Skeletal muscle tissue (tissue), 4 donors: ENCODE data around the gene KRT84. TPM values are rescaled to one million over a fixed set of nuclear protein-coding genes. Genes with fewer than 3 reads are reported as not detected.

ENCODE experiments used
- H3K27ac ChIP-seq: one replicate; pipeline ENCODE4 v1.7.0; 2013; ENCODE audit warnings: mild to moderate bottlenecking, low read depth, low read length, inconsistent platforms
- H3K27me3 ChIP-seq, 3 donors: one replicate each; pipeline ENCODE4 v1.7.0; 2013; ENCODE audit warnings: low read length in 3 of 3; ENCODE audit not compliant: control insufficient read depth in 3 of 3, insufficient read depth in 3 of 3
- H3K36me3 ChIP-seq, 3 donors: one replicate each; pipeline ENCODE4 v1.7.0; 2013; ENCODE audit warnings: low read length in 3 of 3; ENCODE audit not compliant: control insufficient read depth in 3 of 3, insufficient read depth in 3 of 3
- H3K4me1 ChIP-seq, 3 donors: one replicate each; pipeline ENCODE4 v1.7.0; 2013; ENCODE audit warnings: low read length in 3 of 3, mild to moderate bottlenecking in 3 of 3; ENCODE audit not compliant: control insufficient read depth in 3 of 3, insufficient read depth in 3 of 3
- H3K4me3 ChIP-seq, 3 donors: one replicate each; pipeline ENCODE4 v1.7.0; 2013; ENCODE audit warnings: low read length in 3 of 3
- H3K9ac ChIP-seq, 3 donors: one replicate each; pipeline ENCODE4 v1.7.0; 2013; ENCODE audit warnings: low read length in 3 of 3, mild to moderate bottlenecking in 3 of 3, moderate library complexity in 2 of 3, low read depth in 1 of 3
- H3K9me3 ChIP-seq, 3 donors: one replicate each; pipeline ENCODE4 v1.7.0; 2013; ENCODE audit warnings: low read length in 3 of 3; ENCODE audit not compliant: control insufficient read depth in 3 of 3
- total RNA-seq: library from RNA; depleted of rRNA; stranded (reverse); fragments of >200 nt; gene quantifications from one replicate; pipeline ENCODE4 v1.2.3, GENCODE V29; 2014
- donor health status: Osteomylitis.

KRT84 gene
- total RNA-seq, 1 donor from 2014 or later = not detected

GRCh38 chr12:52423661-52424500 is 38.4 kb upstream of the KRT84 start:
- no peaks in the 10 kb centered on the region for H3K9me3 ChIP-seq
- H3K36me3 ChIP-seq = no peaks in the 10 kb centered on the region
- H3K9ac ChIP-seq = no peak overlapping the region
- no peaks in the 10 kb centered on the region for H3K4me1 ChIP-seq
- peaks cover 3 to 19% (median 19%) of the 10 kb centered on the region in 3 donors for H3K27me3 ChIP-seq
- H3K27ac ChIP-seq = no peak overlapping the region
- H3K4me3 ChIP-seq = no peak overlapping the region

DNA sequence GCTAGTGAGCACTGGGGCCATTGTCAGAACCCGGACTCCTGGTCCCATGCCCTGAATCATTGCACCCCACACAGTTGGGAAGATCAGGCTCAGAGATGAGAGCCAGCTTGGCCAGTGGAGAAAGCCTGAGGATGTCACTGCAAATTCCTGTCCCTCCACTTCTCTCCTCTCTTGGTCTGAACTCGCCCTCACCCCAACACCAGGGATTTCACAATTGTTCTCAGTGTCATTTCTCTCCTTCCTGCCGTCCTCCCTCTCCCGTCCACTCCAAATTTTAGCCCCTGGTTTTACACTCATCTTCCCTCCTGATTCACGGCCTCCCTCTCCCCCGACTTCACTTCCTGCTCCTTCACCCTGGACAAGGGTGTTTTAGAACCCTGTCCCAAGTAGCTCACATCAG is 37.6 kb upstream of the KRT84 start:
- H3K4me3 ChIP-seq = no peak overlapping the region
- no peak overlapping the region for H3K27ac ChIP-seq
- H3K27me3 ChIP-seq = peaks cover 0 to 18% (median 14%) of the 10 kb centered on the region in 3 donors
- H3K9ac ChIP-seq = no peak overlapping the region
- no peaks in the 10 kb centered on the region for H3K9me3 ChIP-seq
- no peaks in the 10 kb centered on the region for H3K4me1 ChIP-seq
- H3K36me3 ChIP-seq = no peaks in the 10 kb centered on the region

DNA sequence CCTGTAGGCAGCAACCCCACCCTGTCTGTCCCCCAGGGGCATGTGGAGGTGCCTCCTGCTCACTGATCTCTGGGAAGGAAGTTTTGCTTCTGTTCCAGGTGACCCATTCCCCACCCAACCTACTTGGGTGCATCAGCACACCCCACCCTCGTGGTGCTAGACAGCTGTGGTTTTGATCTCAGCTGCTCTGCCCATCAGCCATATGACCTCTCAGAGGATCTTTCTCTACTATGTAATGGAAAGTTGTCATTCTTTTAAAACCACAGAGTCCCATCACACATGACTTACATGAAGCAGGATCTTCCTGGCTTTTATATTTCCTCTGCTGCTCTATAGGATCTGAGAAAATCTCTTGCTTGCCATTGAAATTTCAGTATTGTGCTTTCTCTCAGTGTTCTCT is 34.2 kb upstream of the KRT84 start:
- Histone ChIP-seq H3K4me1 (peaks cover 4 to 8% (median 4%) of the 10 kb centered on the region in 3 donors), H3K9ac (no peak overlapping the region), H3K36me3 (no peaks in the 10 kb centered on the region), H3K4me3 (no peak overlapping the region), H3K27me3 (peaks cover 0 to 22% (median 12%) of the 10 kb centered on the region in 3 donors), H3K9me3 (no peaks in the 10 kb centered on the region), H3K27ac (no peak overlapping the region)

DNA sequence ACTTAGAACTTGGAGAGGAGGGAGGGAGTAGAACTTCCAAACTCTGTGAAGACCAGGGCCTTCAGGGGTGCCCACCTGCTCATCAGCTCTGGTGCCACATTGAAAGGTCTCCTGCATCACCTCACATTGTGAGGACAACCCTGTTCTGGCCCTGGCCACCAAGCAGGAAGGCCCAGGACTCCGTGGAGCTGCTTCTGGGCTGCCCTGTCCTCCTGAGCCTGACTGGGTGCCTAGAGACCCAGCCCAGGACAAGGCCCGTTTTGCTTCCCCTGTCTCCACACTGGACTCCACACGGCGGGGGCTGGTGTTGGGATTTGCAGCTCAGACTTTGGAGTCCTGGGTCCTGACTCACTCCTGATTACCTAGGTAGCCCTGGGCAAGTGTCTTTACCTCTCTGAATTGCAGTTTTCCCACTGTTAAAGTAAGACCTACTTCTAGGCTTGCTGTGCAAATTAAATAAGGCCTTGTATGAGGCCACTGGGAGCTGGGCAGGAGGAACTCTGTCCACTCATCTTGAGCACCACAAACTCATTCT is 33.2 kb upstream of the KRT84 start:
- Histone ChIP-seq H3K27ac (no peak overlapping the region), H3K9ac (no peak overlapping the region), H3K36me3 (no peaks in the 10 kb centered on the region), H3K27me3 (peaks cover 3 to 26% (median 14%) of the 10 kb centered on the region in 3 donors), H3K4me1 (peaks cover 4 to 8% (median 4%) of the 10 kb centered on the region in 3 donors), H3K4me3 (no peak overlapping the region), H3K9me3 (no peaks in the 10 kb centered on the region)

DNA sequence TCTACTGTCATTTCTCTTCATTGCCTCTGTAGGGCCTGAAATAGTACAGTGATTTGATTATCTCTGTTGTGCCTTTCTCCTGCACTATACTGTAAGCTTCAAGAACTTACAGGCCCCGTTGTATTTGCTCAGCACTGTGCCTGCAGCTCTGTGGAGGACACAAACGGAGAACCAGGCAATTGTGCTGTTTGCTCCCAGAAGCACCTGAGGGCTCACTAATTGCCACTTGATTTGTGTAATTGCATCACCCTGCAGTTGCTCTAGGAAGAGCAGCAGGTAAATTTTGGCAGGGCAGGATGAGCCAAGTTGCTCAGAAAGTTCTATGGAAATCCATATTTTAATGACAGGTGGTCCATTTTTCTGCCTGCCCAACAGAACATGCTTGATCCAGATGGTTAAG is 32.3 kb upstream of the KRT84 start:
- Histone ChIP-seq H3K9me3 (no peaks in the 10 kb centered on the region), H3K4me3 (no peak overlapping the region), H3K27ac (peak overlapping the region; percentile 21), H3K27me3 (peaks cover 6 to 22% (median 16%) of the 10 kb centered on the region in 3 donors), H3K36me3 (no peaks in the 10 kb centered on the region), H3K9ac (no peak overlapping the region), H3K4me1 (peaks cover 4 to 8% (median 4%) of the 10 kb centered on the region in 3 donors)

DNA sequence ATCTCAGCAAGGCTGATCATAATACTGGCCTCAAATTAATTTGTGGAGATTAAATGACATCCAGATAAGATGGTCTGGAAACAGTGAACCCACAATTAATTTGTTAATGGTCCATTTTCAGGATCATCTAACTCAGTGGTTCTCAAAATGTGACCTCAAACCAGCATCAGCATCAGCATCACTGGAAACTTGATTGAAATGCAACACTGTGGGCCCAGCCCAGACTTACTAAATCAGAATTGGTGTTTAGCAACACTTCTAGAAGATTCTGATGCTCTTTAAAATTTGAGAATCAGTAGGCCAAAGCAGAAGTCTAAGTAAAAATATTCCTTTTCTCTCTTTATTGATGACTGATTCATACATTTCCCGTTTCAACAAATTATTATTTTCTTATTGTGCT is 31.3 kb upstream of the KRT84 start:
- Histone ChIP-seq H3K9me3 (no peaks in the 10 kb centered on the region), H3K27ac (peak overlapping the region; percentile 21), H3K4me3 (no peak overlapping the region), H3K27me3 (peaks cover 6 to 27% (median 11%) of the 10 kb centered on the region in 3 donors), H3K4me1 (peaks cover 4 to 8% (median 4%) of the 10 kb centered on the region in 3 donors), H3K36me3 (no peaks in the 10 kb centered on the region), H3K9ac (no peak overlapping the region)

DNA sequence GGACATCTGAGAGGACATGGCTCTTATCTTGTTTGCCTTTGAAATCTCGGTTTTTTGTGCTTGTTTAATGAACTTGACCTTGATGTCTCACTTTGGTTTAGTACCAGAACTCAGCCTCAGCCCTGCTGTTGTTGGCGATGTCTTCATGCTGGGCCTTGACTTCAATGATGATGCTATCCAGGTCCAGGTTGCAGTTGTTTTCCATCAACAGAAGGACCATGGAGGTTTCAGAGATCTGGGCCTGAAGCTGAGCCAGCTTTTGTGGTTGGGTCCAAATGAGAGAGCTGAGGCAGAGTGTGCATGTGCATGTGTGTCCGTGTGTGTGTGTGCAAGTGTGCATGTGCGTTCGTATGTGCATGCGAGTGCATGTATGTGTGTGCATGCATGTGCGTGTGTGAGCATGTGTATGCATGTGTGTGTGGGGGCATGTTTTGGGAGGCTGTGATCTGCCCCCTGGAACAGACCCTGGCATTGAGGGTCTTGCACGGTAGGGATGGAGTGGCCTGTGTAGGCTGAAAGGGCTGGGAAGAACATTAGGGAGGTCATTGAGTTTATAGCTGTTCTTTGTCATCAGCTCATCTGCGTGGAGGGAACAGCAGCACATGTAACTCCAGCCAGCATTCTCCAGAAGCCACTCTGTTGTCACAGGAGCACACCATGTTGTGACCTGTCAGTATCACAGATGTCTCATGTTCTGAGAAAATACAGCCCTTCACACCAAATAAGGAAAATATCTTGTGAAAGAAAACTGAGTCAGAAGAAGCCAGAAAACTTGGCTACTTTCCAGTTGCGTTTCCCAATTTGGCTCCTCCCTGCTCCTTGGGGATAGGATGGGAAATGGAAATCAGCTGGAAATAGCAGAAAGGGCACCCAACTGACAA is 30.7 kb upstream of the KRT84 start:
- Histone ChIP-seq H3K27ac (peak overlapping the region; percentile 21), H3K4me1 (peaks cover 4 to 8% (median 4%) of the 10 kb centered on the region in 3 donors)

DNA sequence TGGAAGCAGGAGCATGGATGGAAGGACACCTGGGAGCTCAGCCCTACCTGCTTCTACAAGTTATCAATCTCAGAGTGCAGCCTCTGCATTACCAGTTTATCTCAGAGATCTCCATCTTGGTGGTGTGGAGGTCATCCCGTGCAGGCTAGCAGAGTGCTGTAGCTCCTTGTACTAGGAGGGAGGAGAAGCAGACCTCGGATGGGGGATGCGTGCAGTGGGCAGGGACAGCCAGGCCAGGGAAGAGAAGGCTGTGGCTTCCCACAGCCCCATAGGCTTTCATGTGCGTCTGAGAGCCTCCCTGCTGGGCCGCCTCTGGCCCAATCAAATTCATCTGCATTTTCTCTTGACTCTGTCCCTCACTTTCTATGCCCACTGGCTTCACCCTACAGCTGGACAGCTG is 29.5 kb upstream of the KRT84 start:
- H3K27ac ChIP-seq = no peak overlapping the region
- H3K4me3 ChIP-seq = no peak overlapping the region

More for the DNA sequence above, 30.7 kb upstream of the KRT84 start:
- H3K9me3 ChIP-seq = no peaks in the 10 kb centered on the region
- H3K27me3 ChIP-seq = peaks cover 6 to 22% (median 6%) of the 10 kb centered on the region in 3 donors
- no peaks in the 10 kb centered on the region for H3K36me3 ChIP-seq
- no peak overlapping the region for H3K4me3 ChIP-seq
- no peak overlapping the region for H3K9ac ChIP-seq

DNA sequence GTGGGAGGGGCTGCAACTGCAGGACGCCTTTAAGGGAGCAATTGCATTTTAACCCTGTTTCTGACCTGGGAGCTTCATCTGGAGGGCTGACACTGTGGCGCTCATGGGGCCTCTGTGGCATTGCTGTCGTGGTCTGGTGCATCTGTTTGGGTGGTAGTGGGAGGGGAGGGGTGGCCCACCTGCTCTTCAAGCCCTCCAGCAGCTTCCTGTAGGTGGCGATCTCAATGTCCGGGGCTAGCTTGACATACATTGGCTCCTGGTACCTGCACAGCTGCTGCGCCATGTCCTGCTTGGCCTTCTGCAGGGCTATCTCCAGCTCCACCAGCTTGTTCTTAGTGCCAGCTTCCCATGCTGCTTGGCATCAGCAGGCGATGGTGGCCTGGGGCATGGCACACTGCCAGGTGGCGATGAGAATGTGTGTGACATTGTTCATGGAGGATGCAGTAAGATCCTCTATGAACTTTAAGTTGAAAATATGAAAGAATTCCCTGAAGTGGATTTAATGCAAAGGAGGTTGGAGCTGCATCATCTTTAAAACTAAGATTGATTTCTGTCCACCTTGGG is 28.4 kb upstream of the KRT84 start:
- H3K27me3 ChIP-seq = peaks cover 6 to 20% (median 6%) of the 10 kb centered on the region in 3 donors
- H3K4me3 ChIP-seq = no peak overlapping the region
- H3K36me3 ChIP-seq = no peaks in the 10 kb centered on the region
- no peaks in the 10 kb centered on the region for H3K9me3 ChIP-seq
- H3K9ac ChIP-seq = no peak overlapping the region
- peaks cover 4 to 8% (median 4%) of the 10 kb centered on the region in 3 donors for H3K4me1 ChIP-seq
- H3K27ac ChIP-seq = no peak overlapping the region

More for the DNA sequence above, 29.5 kb upstream of the KRT84 start:
- Histone ChIP-seq H3K36me3 (no peaks in the 10 kb centered on the region), H3K27me3 (peaks cover 6 to 20% (median 6%) of the 10 kb centered on the region in 3 donors), H3K9ac (no peak overlapping the region), H3K4me1 (peaks cover 4 to 8% (median 4%) of the 10 kb centered on the region in 3 donors), H3K9me3 (no peaks in the 10 kb centered on the region)
